Endometrial microvascular endothelial cells (primary cell): ENCODE data around the gene KRTAP5-1. TPM values are rescaled to one million over a fixed set of nuclear protein-coding genes. Genes with fewer than 3 reads are reported as not detected.
"Not testable (repeated sequence)": the region's sequence is repeated elsewhere in the genome, so short reads cannot be mapped to it uniquely, and the experiment has no call there.

ENCODE experiments used
- in situ Hi-C: cut with HindIII; loops from 2 replicates; pipeline ENCODE4 v1.10.0; 2017; ENCODE audit warnings: low sequenced_read_pairs, low pct_unique_long_range_greater_than_20kb; ENCODE audit errors: inconsistent ontology term
- total RNA-seq: library from RNA; depleted of rRNA; stranded (reverse); fragments of >200 nt; gene quantifications from one replicate; pipeline ENCODE4 v1.2.3, GENCODE V29; 2015; ENCODE audit errors: inconsistent ontology term

KRTAP5-1 gene
- total RNA-seq, 1 donor from 2014 or later, result not detected

- in situ Hi-C loops, result no loop called here
These were observed 19.6 kb upstream of the KRTAP5-1 start for GRCh38 chr11:1604711-1605110.

GRCh38 chr11:1604181-1604580, 19.1 kb upstream of the KRTAP5-1 start:
- in situ Hi-C loops, result no loop called here

GRCh38 chr11:1603629-1604028, 18.5 kb upstream of the KRTAP5-1 start:
- in situ Hi-C loops, result no loop called here

- in situ Hi-C loops, result not testable (repeated sequence)
These were observed 16.6 kb upstream of the KRTAP5-1 start for GRCh38 chr11:1601663-1602062.

- in situ Hi-C loops, result no loop called here
These were observed 15.5 kb upstream of the KRTAP5-1 start for GRCh38 chr11:1600626-1601025.

GRCh38 chr11:1598816-1599215, 13.7 kb upstream of the KRTAP5-1 start:
- in situ Hi-C loops, result no loop called here

- in situ Hi-C loops, result not testable (repeated sequence)
These were observed 13.3 kb upstream of the KRTAP5-1 start for GRCh38 chr11:1598406-1598805.

GRCh38 chr11:1597994-1598380, 12.9 kb upstream of the KRTAP5-1 start, which contains the start of gene KRTAP5-2:
Gene KRTAP5-2 (minus strand): TSS chr11:1598294. CDS start chr11:1598250, 44 bp downstream.
- in situ Hi-C loops, result no loop called here

- in situ Hi-C loops, result no loop called here
These were observed 12.4 kb upstream of the KRTAP5-1 start for GRCh38 chr11:1597331-1597993.

- in situ Hi-C loops, result not testable (repeated sequence)
These were observed 11.6 kb upstream of the KRTAP5-1 start for GRCh38 chr11:1596576-1597121.

- in situ Hi-C loops, result not testable (repeated sequence)
These were observed 11.0 kb upstream of the KRTAP5-1 start for GRCh38 chr11:1595994-1596575.

- in situ Hi-C loops, result no loop called here
These were observed 7.5 kb upstream of the KRTAP5-1 start for GRCh38 chr11:1592628-1593027.

- in situ Hi-C loops, result no loop called here
These were observed 4.9 kb upstream of the KRTAP5-1 start for GRCh38 chr11:1589996-1590395.

- in situ Hi-C loops, result not testable (repeated sequence)
These were observed 4.3 kb upstream of the KRTAP5-1 start for GRCh38 chr11:1589191-1589963.

- in situ Hi-C loops, result no loop called here
These were observed 1.6 kb upstream of the KRTAP5-1 start for GRCh38 chr11:1586699-1587098.

GRCh38 chr11:1582909-1583308, 2.2 kb downstream of the KRTAP5-1 start:
- in situ Hi-C loops, result not testable (repeated sequence)

GRCh38 chr11:1581976-1582375, 3.1 kb downstream of the KRTAP5-1 start:
- in situ Hi-C loops, result no loop called here

- in situ Hi-C loops, result no loop called here
These were observed 8.3 kb downstream of the KRTAP5-1 start for GRCh38 chr11:1576825-1577224.

- in situ Hi-C loops, result not testable (repeated sequence)
These were observed 9.3 kb downstream of the KRTAP5-1 start for GRCh38 chr11:1575756-1576155.

GRCh38 chr11:1574933-1575242, 10.2 kb downstream of the KRTAP5-1 start:
- in situ Hi-C loops, result no loop called here
